Endothelial cell of umbilical vein (primary cell): ENCODE data around the gene TRAPPC4.

ENCODE experiments used
- CTCF ChIP-seq, 2 donors: IDR thresholded peaks; 1 replicate in 1 of 2; 2 replicates in 1 of 2; pipeline ENCODE4 v1.5.1; 2011; ENCODE audit warnings: low read length in 2 of 2, mild to moderate bottlenecking in 2 of 2, moderate library complexity in 2 of 2, control low read depth in 1 of 2, inconsistent platforms in 1 of 2, low read depth in 1 of 2; ENCODE audit not compliant: insufficient read depth in 1 of 2; ENCODE audit errors: extremely low read depth in 1 of 2
- EZH2 ChIP-seq: IDR thresholded peaks from 2 replicates; pipeline ENCODE4 v1.6.1; 2012; ENCODE audit warnings: borderline replicate concordance, low read depth, mild to moderate bottlenecking, moderate library complexity, low read length, inconsistent platforms; ENCODE audit not compliant: severe bottlenecking
- JUN ChIP-seq: IDR thresholded peaks from 2 replicates; pipeline ENCODE4 v1.6.1; 2011; ENCODE audit warnings: borderline replicate concordance, low read depth; ENCODE audit not compliant: insufficient read length, insufficient read depth
- MAX ChIP-seq: IDR thresholded peaks from 2 replicates; pipeline ENCODE4 v1.6.1; 2011; ENCODE audit not compliant: insufficient read depth, insufficient read length
- MYC ChIP-seq: IDR thresholded peaks from one replicate; pipeline ENCODE4 v1.6.1; 2011; ENCODE audit warnings: mild to moderate bottlenecking, low read depth, low read length
- POLR2A ChIP-seq: IDR thresholded peaks from 2 replicates; pipeline ENCODE4 v1.6.1; 2012; ENCODE audit warnings: low read depth, mild to moderate bottlenecking, control low read depth, low read length
- POLR2AphosphoS5 ChIP-seq: IDR thresholded peaks from 2 replicates; pipeline ENCODE4 v1.6.1; 2012; ENCODE audit warnings: low read depth, mild to moderate bottlenecking, control low read depth, low read length, moderate library complexity; ENCODE audit not compliant: insufficient read depth

- TF ChIP-seq CTCF (IDR thresholded peaks at IDR 0.05; ENCODE audit: extremely low read depth in 1 of 2, insufficient read depth in 1 of 2, low read depth in 1 of 2, low read length in 2 of 2) (peak; percentile 14 to 18), EZH2 (no peak), POLR2A (no peak), POLR2AphosphoS5 (no peak), MAX (no peak), JUN (no peak), MYC (no peak)
Observed at GRCh38 chr11:119055901-119056300, 37.3 kb downstream of the TRAPPC4 start.
